Measurements from ENCODE around the gene MYG1.
A peak's percentile ranks its signal among the peaks of the same experiment; 100 is the strongest.
"Not testable (repeated sequence)": the region's sequence is repeated elsewhere in the genome, so short reads cannot be mapped to it uniquely, and the experiment has no call there.

Gene MYG1

GRCh38 chr12:53288322-53288721 lies 11.2 kb upstream of the MYG1 start:
- TF ChIP-seq CTCF (IDR thresholded peaks at IDR 0.05; ENCODE audit: borderline replicate concordance, insufficient read depth, low read depth, low read length), result no peak

GRCh38 chr12:53289891-53290290 lies 9.6 kb upstream of the MYG1 start:
- TF ChIP-seq CTCF (IDR thresholded peaks at IDR 0.05; ENCODE audit: borderline replicate concordance, insufficient read depth, low read depth, low read length), result no peak
- H3K4me3 ChIP-seq (ENCODE audit: low read depth, low read length), result no peak overlapping the region

More at GRCh38 chr12:53288322-53288721, 11.2 kb upstream of the MYG1 start:
- H3K4me3 ChIP-seq (ENCODE audit: low read depth, low read length), result no peak overlapping the region

- TF ChIP-seq CTCF (IDR thresholded peaks at IDR 0.05; ENCODE audit: borderline replicate concordance, insufficient read depth, low read depth, low read length), result no peak
- H3K4me3 ChIP-seq (ENCODE audit: low read depth, low read length), result no peak overlapping the region
Measured at GRCh38 chr12:53290661-53291060, 8.8 kb upstream of the MYG1 start.

- no peak overlapping the region for H3K4me3 ChIP-seq (ENCODE audit: low read depth, low read length)
- no peak for TF ChIP-seq CTCF (IDR thresholded peaks at IDR 0.05; ENCODE audit: borderline replicate concordance, insufficient read depth, low read depth, low read length)
Measured at GRCh38 chr12:53292426-53292825, 7.1 kb upstream of the MYG1 start.

GRCh38 chr12:53295070-53295890 lies 4.2 kb upstream of the MYG1 start, which contains the start of gene PFDN5:
Gene PFDN5, plus strand, starts transcription at chr12:53295542. Its CDS starts 26 bp downstream, at chr12:53295568.
- H3K4me3 ChIP-seq (ENCODE audit: low read depth, low read length), result peak within 1 kb of the TSS; percentile 93
- no peak for TF ChIP-seq CTCF (IDR thresholded peaks at IDR 0.05; ENCODE audit: borderline replicate concordance, insufficient read depth, low read depth, low read length)

- H3K4me3 ChIP-seq (ENCODE audit: low read depth, low read length), result peak overlapping the region; percentile 93
- no peak for TF ChIP-seq CTCF (IDR thresholded peaks at IDR 0.05; ENCODE audit: borderline replicate concordance, insufficient read depth, low read depth, low read length)
Measured at GRCh38 chr12:53295891-53296219, 3.6 kb upstream of the MYG1 start.

- H3K4me3 ChIP-seq (ENCODE audit: low read depth, low read length), result not testable (repeated sequence)
Measured at GRCh38 chr12:53297106-53297505, 2.4 kb upstream of the MYG1 start.
